CD4-positive, alpha-beta memory T cell (primary cell): ENCODE data around the gene KCNE3. TPM values are rescaled to one million over a fixed set of nuclear protein-coding genes. Genes with fewer than 3 reads are reported as not detected.

Experiments used
- CTCF ChIA-PET: fragments of 350-600 bp; sonication (Branson Sonifier 250); formaldehyde crosslinking; loops from one replicate; lab custom pipeline; 2021; ENCODE audit warnings: inconsistent platforms; ENCODE audit not compliant: partially characterized antibody; lab: Charles Lee
- POLR2A ChIA-PET: fragments of 350-600 bp; sonication (Branson Sonifier 250); formaldehyde crosslinking; loops from one replicate; lab custom pipeline; 2021; ENCODE audit not compliant: partially characterized antibody; lab: Charles Lee
- DNase-seq, 5 donors: peaks; one replicate each; pipeline versions ENCODE4 v3.0.0 to v3.0.0-alpha.2; 2020 to 2022; ENCODE audit warnings: mixed read lengths in 1 of 5
- H3K27ac ChIP-seq: one replicate; pipeline ENCODE4 v1.7.0; 2013; ENCODE audit warnings: low read depth, low read length
- H3K27me3 ChIP-seq: 2 replicates; pipeline ENCODE4 v1.7.0; 2013; ENCODE audit warnings: mild to moderate bottlenecking, low read length, moderate library complexity; ENCODE audit not compliant: insufficient read depth
- H3K36me3 ChIP-seq: 2 replicates; pipeline ENCODE4 v1.7.0; 2013; ENCODE audit warnings: mild to moderate bottlenecking, low read length, moderate library complexity; ENCODE audit not compliant: insufficient read depth
- H3K4me1 ChIP-seq: 2 replicates; pipeline ENCODE4 v1.7.0; 2013; ENCODE audit warnings: mild to moderate bottlenecking, low read length, moderate library complexity; ENCODE audit not compliant: insufficient read depth
- H3K4me3 ChIP-seq, 2 donors: one replicate each; pipeline ENCODE4 v1.7.0; 2013; ENCODE audit warnings: low read length in 2 of 2, mild to moderate bottlenecking in 1 of 2
- H3K9me3 ChIP-seq, 2 donors: one replicate each; pipeline ENCODE4 v1.7.0; 2013; ENCODE audit warnings: low read length in 2 of 2, control low read depth in 1 of 2; ENCODE audit not compliant: control insufficient read depth in 1 of 2
- H3K27ac Mint-ChIP-seq, 7 donors: one replicate each; pipeline ENCODE4 v1.8.0; 2020 to 2021; ENCODE audit warnings: mixed read lengths in 7 of 7, mild to moderate bottlenecking in 6 of 7, inconsistent platforms in 3 of 7, moderate library complexity in 3 of 7
- H3K27me3 Mint-ChIP-seq, 2 donors: one replicate each; pipeline ENCODE4 v1.8.0; 2020 to 2021; ENCODE audit warnings: mixed read lengths in 2 of 2
- H3K36me3 Mint-ChIP-seq, 2 donors: one replicate each; pipeline ENCODE4 v1.8.0; 2020 to 2021; ENCODE audit warnings: mixed read lengths in 2 of 2, inconsistent platforms in 1 of 2, mild to moderate bottlenecking in 1 of 2
- H3K4me1 Mint-ChIP-seq, 4 donors: one replicate each; pipeline ENCODE4 v1.8.0; 2020 to 2021; ENCODE audit warnings: mixed read lengths in 4 of 4, mild to moderate bottlenecking in 1 of 4
- H3K4me3 Mint-ChIP-seq, 8 donors: one replicate each; pipeline ENCODE4 v1.8.0; 2020 to 2021; ENCODE audit warnings: mixed read lengths in 8 of 8, mild to moderate bottlenecking in 7 of 8, moderate library complexity in 6 of 8, inconsistent platforms in 3 of 8
- H3K9me3 Mint-ChIP-seq, 8 donors: one replicate each; pipeline ENCODE4 v1.8.0; 2020 to 2021; ENCODE audit warnings: mixed read lengths in 8 of 8, mild to moderate bottlenecking in 5 of 8, inconsistent platforms in 3 of 8, moderate library complexity in 1 of 8
- intact Hi-C: fragments of 100-400 bp; cut with micrococcal nuclease; formaldehyde crosslinking; loops from one replicate; pipeline ENCODE4 v1.15.1; 2023
- polyA plus RNA-seq, 2 donors: library from polyadenylated mRNA; unstranded; fragments of 300-500 nt; fragmentation: Illumina TruSeq; gene quantifications; one replicate each; pipeline ENCODE4 v1.2.3, GENCODE V29; 2021
- total RNA-seq, 2 experiments: library from RNA; stranded (reverse); gene quantifications; one replicate each; pipeline ENCODE4 v1.2.3, GENCODE V29; 2021

KCNE3 gene
- total and polyA plus RNA-seq, 4 experiments from 2014 or later: 0.28 TPM; not detected in 3

- no peaks in the 10 kb centered on the region for H3K36me3 ChIP-seq
- peaks cover 32 to 34% of the 10 kb centered on the region in 2 donors for H3K27me3 Mint-ChIP-seq
- no peaks in the 10 kb centered on the region for H3K9me3 ChIP-seq
- ChIA-PET POLR2A (no interaction called here), CTCF (interaction anchor here (5.5 kb wide), 1 partner anchor 13 kb away, joined by 54 read pairs; no protein-coding TSS in a partner anchor)
- no peak overlapping the region for H3K27ac Mint-ChIP-seq
- H3K27me3 ChIP-seq: no peaks in the 10 kb centered on the region
- H3K9me3 Mint-ChIP-seq: no peaks in the 10 kb centered on the region
- no peak overlapping the region for H3K4me3 Mint-ChIP-seq
- no peak for DNase-seq
- H3K4me1 Mint-ChIP-seq: peaks cover 0 to 8% (median 3%) of the 10 kb centered on the region in 4 donors
- intact Hi-C loops: no loop called here
- no peaks in the 10 kb centered on the region for H3K36me3 Mint-ChIP-seq
- no peak overlapping the region for H3K27ac ChIP-seq
- H3K4me1 ChIP-seq: no peaks in the 10 kb centered on the region
- no peak overlapping the region for H3K4me3 ChIP-seq
These were observed 2.6 kb downstream of the KCNE3 start for GRCh38 chr11:74464746-74465145.

- H3K27ac Mint-ChIP-seq: no peak overlapping the region
- CTCF ChIA-PET: interaction anchor here (1.0 to 5.5 kb wide), 3 partner anchors 11 to 31 kb away, joined by 3 to 54 read pairs (median 4); no protein-coding TSS in a partner anchor
These were observed 4.1 kb downstream of the KCNE3 start for GRCh38 chr11:74463216-74463615.

GRCh38 chr11:74462631-74463030 lies 4.7 kb downstream of the KCNE3 start:
- no peaks in the 10 kb centered on the region for H3K36me3 Mint-ChIP-seq
- no peak overlapping the region for H3K27ac Mint-ChIP-seq
- no peaks in the 10 kb centered on the region for H3K9me3 Mint-ChIP-seq
- peaks cover 21 to 25% of the 10 kb centered on the region in 2 donors for H3K27me3 Mint-ChIP-seq
- ChIA-PET CTCF (interaction anchor here (1.4 to 5.5 kb wide), 2 partner anchors 11 to 32 kb away, joined by 4 to 54 read pairs; no protein-coding TSS in a partner anchor), POLR2A (no interaction called here)
- Histone ChIP-seq H3K4me1 (no peaks in the 10 kb centered on the region), H3K27ac (no peak overlapping the region), H3K27me3 (no peaks in the 10 kb centered on the region), H3K9me3 (no peaks in the 10 kb centered on the region), H3K36me3 (no peaks in the 10 kb centered on the region), H3K4me3 (no peak overlapping the region)
- H3K4me3 Mint-ChIP-seq: no peak overlapping the region
- H3K4me1 Mint-ChIP-seq: peaks cover 0 to 8% (median 0%) of the 10 kb centered on the region in 4 donors
- intact Hi-C loops: no loop called here
- no peak for DNase-seq

More at GRCh38 chr11:74463216-74463615, 4.1 kb downstream of the KCNE3 start:
- no peak overlapping the region for H3K4me3 Mint-ChIP-seq
- Histone ChIP-seq H3K27ac (no peak overlapping the region), H3K27me3 (no peaks in the 10 kb centered on the region), H3K4me3 (no peak overlapping the region), H3K36me3 (no peaks in the 10 kb centered on the region), H3K4me1 (no peaks in the 10 kb centered on the region), H3K9me3 (no peaks in the 10 kb centered on the region)
- no peak for DNase-seq
- peaks cover 0 to 8% (median under 1%) of the 10 kb centered on the region in 4 donors for H3K4me1 Mint-ChIP-seq
- H3K9me3 Mint-ChIP-seq: no peaks in the 10 kb centered on the region
- intact Hi-C loops: no loop called here
- POLR2A ChIA-PET: no interaction called here
- H3K36me3 Mint-ChIP-seq: no peaks in the 10 kb centered on the region
- peaks cover 27 to 30% of the 10 kb centered on the region in 2 donors for H3K27me3 Mint-ChIP-seq

GRCh38 chr11:74462009-74462408 lies 5.3 kb downstream of the KCNE3 start:
- intact Hi-C loops: no loop called here

GRCh38 chr11:74460481-74461154 lies 6.7 kb downstream of the KCNE3 start:
- Histone ChIP-seq H3K9me3 (no peaks in the 10 kb centered on the region), H3K4me1 (no peaks in the 10 kb centered on the region), H3K4me3 (no peak overlapping the region), H3K27me3 (no peaks in the 10 kb centered on the region), H3K27ac (no peak overlapping the region), H3K36me3 (no peaks in the 10 kb centered on the region)
- ChIA-PET CTCF (interaction anchor here (5.5 kb wide), 1 partner anchor 9 kb away, joined by 54 read pairs; no protein-coding TSS in a partner anchor), POLR2A (no interaction called here)
- intact Hi-C loops: no loop called here
- Mint-ChIP-seq H3K27me3 (peaks cover 10% of the 10 kb centered on the region in 2 donors), H3K4me1 (no peaks in the 10 kb centered on the region), H3K36me3 (no peaks in the 10 kb centered on the region), H3K4me3 (no peak overlapping the region), H3K27ac (no peak overlapping the region), H3K9me3 (no peaks in the 10 kb centered on the region)
- DNase-seq: no peak

More at GRCh38 chr11:74462009-74462408, 5.3 kb downstream of the KCNE3 start:
- POLR2A ChIA-PET: no interaction called here
- Histone ChIP-seq H3K27ac (no peak overlapping the region), H3K4me1 (no peaks in the 10 kb centered on the region), H3K4me3 (no peak overlapping the region), H3K27me3 (no peaks in the 10 kb centered on the region), H3K9me3 (no peaks in the 10 kb centered on the region), H3K36me3 (no peaks in the 10 kb centered on the region)
- H3K9me3 Mint-ChIP-seq: no peaks in the 10 kb centered on the region
- peaks cover 0 to 8% (median 0%) of the 10 kb centered on the region in 4 donors for H3K4me1 Mint-ChIP-seq
- peaks cover 21 to 23% of the 10 kb centered on the region in 2 donors for H3K27me3 Mint-ChIP-seq
- H3K27ac Mint-ChIP-seq: no peak overlapping the region
- no peak overlapping the region for H3K4me3 Mint-ChIP-seq
- CTCF ChIA-PET: interaction anchor here (5.5 kb wide), 1 partner anchor 10 kb away, joined by 54 read pairs; no protein-coding TSS in a partner anchor
- H3K36me3 Mint-ChIP-seq: no peaks in the 10 kb centered on the region
- DNase-seq: no peak

- CTCF ChIA-PET: interaction anchor here (5.5 kb wide), 1 partner anchor 8 kb away, joined by 54 read pairs; no protein-coding TSS in a partner anchor
- POLR2A ChIA-PET: no interaction called here
These were observed 7.3 kb downstream of the KCNE3 start for GRCh38 chr11:74460065-74460464.

GRCh38 chr11:74459584-74459983 lies 7.8 kb downstream of the KCNE3 start:
- Mint-ChIP-seq H3K27me3 (peaks cover 3 to 6% of the 10 kb centered on the region in 2 donors), H3K27ac (no peak overlapping the region), H3K9me3 (no peaks in the 10 kb centered on the region), H3K4me3 (no peak overlapping the region), H3K4me1 (no peaks in the 10 kb centered on the region), H3K36me3 (no peaks in the 10 kb centered on the region)
- intact Hi-C loops: no loop called here
- Histone ChIP-seq H3K4me1 (no peaks in the 10 kb centered on the region), H3K9me3 (no peaks in the 10 kb centered on the region), H3K27me3 (no peaks in the 10 kb centered on the region), H3K27ac (no peak overlapping the region), H3K36me3 (no peaks in the 10 kb centered on the region), H3K4me3 (no peak overlapping the region)
- DNase-seq: no peak
- CTCF ChIA-PET: interaction anchor here (5.5 kb wide), 1 partner anchor 8 kb away, joined by 54 read pairs; no protein-coding TSS in a partner anchor
- POLR2A ChIA-PET: no interaction called here

More at GRCh38 chr11:74460065-74460464, 7.3 kb downstream of the KCNE3 start:
- DNase-seq: no peak
- H3K27ac Mint-ChIP-seq: no peak overlapping the region
- no peak overlapping the region for H3K4me3 ChIP-seq
- no peak overlapping the region for H3K4me3 Mint-ChIP-seq
- intact Hi-C loops: no loop called here
- H3K27me3 Mint-ChIP-seq: peaks cover 8% of the 10 kb centered on the region in 2 donors
- no peaks in the 10 kb centered on the region for H3K36me3 Mint-ChIP-seq
- H3K9me3 ChIP-seq: no peaks in the 10 kb centered on the region
- no peaks in the 10 kb centered on the region for H3K4me1 ChIP-seq
- H3K36me3 ChIP-seq: no peaks in the 10 kb centered on the region
- H3K4me1 Mint-ChIP-seq: no peaks in the 10 kb centered on the region
- no peak overlapping the region for H3K27ac ChIP-seq
- H3K9me3 Mint-ChIP-seq: no peaks in the 10 kb centered on the region
- no peaks in the 10 kb centered on the region for H3K27me3 ChIP-seq
